Inflammatory macrophage (primary cell): ENCODE measurements around the gene NLGN4Y.

Source experiments
- DNase-seq, 2 donors: peaks; one replicate each; pipeline ENCODE4 v3.0.0-alpha.2; 2020 to 2022
- total RNA-seq, 18 experiments: gene quantifications; one replicate each; lab custom pipeline; 2026; ENCODE audit warnings: mixed read lengths in 6 of 18, inconsistent platforms in 2 of 18; lab: John Stamatoyannopoulos, UW

The NLGN4Y gene
- 0 to 0.19 (median 0) reads per million in 18 experiments for total RNA-seq

DNA sequence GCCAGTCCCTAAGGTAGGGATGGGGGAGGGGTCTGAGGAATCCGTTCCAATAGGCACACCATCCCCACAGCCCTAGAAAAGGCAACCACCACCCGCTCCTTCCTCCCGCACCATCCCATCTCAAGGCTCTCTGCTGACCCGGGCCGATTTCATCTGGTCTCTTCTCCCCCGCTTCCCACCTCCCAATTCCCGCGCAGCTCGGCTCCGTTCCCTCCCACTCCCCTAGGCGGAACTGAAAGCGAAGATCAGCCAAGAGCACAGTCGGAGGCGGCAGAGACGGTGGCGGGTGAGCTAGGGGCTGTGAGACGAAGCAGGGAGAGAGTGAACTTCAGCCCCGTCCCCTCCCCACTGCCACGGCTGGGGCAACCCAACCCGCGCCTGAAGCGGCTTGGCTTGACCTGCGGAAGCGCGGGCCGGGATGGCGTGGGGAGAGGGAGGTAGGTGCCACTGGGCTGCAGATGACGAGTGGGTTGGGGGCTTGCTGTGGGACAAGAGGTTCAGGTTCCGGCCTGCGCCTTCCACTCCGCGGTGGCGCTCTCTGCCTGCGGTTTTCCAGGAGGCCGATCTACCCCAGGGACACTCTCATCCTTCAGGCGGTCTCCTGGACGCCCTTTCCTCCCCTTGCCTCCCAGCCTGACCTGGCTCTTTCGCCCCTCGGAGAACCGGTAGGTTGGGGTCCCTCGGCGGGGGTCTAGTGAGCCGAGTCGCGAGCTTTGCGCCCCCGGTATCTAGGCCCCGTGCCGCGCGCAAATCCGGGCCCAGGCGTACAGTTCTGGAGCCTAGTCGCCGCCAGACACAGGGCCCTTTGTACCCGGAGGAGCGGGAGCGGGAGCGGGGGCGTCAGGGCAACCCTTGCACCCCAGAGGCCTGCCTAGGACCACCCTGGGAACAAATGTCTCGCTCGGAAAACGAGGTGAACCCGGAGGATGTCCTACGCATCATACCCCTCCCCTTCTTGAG lies at the start of gene NLGN4Y:
Gene NLGN4Y, plus strand, starts transcription at position 258 of the 960 bp plus-strand sequence. CDS start 97,591 bp downstream, outside the sequence.
- peak in 1 of 2 donors; percentile 0 for DNase-seq

DNA sequence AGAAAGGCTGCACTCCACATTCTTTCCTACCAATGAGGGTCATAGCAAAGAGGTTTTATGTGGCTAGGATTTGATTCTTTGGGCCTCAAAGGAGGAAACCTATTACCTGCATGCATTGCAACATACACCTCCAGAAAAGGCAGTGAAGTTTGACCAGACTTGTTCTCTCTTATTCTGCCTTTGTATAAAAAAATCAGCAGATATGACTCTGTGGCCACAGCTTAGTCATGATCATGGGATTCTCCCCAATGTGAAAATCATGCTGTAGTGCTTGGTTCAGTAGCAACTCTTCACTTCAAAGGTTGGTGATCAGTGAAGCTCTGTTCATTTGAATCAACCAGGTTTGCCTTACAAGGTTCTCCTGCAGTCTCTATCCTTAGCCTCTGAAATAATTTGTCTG lies 38.4 kb upstream of the NLGN4Y start:
- no peak for DNase-seq

DNA sequence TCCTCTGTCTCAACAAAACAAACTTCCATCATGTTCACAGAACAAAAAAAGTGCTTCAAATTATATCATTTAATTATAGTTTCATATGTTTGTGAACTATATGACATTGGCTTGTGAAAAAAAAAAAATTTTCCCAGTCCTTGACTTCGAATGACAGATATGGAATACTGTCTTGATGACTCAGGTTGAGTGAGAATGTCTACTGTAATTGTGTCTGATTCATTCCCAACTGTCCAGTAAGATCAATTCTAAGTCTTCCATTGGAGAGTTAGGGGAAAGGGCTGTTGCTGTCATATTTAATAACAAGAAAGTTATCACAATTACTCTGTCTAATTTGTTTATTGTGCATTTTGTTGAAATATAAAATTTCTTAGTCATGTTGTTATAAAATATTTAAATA lies 34.1 kb upstream of the NLGN4Y start:
- DNase-seq = no peak

GRCh38 chrY:14498071-14498470 lies 26.3 kb upstream of the NLGN4Y start:
- no peak for DNase-seq

GRCh38 chrY:14504592-14504991 lies 19.7 kb upstream of the NLGN4Y start:
- no peak for DNase-seq

GRCh38 chrY:14522379-14522950 lies 1.9 kb upstream of the NLGN4Y start:
- DNase-seq = no peak

- DNase-seq = no peak
These were observed 648 bp upstream of the NLGN4Y start for GRCh38 chrY:14523491-14524271.

GRCh38 chrY:14525315-14525714 lies 986 bp downstream of the NLGN4Y start:
- DNase-seq = no peak

DNA sequence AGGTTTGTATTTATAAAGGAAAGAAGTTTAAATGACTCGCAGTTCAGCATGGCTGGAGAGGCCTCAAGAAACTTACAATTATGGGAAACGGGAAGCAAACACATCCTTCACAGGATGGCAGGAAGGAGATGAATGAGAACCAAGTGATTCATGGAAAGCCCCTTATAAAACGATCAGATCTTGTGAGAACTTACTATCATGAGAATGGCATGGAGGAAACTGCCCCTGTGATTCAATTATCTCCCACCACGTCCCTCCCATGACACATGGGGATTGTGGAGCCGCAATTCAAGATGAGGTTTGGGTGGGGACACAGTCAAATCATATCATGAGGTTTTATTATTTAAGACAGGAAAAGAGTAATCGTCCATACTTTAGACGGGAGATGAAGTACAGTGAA lies 4.0 kb downstream of the NLGN4Y start:
- DNase-seq = no peak

DNA sequence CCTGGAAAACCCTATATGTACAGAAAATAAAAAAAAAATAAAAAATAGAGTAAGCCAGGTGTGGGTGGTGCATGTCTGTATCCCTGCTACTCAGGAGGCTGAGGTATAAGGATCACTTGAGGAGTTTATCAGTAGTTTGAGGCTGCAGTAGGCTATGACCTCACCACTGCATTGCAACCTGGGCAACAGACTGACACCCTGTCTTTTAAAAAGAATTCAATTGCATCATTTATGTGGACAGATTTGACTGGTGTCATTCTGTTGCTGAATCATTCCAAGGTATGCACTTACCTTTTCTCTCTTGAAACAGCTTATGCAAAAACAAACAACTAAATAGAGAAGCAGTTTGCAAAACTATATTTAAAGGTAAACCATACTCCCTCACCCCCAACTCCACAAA lies 12.4 kb downstream of the NLGN4Y start:
- no peak for DNase-seq

DNA sequence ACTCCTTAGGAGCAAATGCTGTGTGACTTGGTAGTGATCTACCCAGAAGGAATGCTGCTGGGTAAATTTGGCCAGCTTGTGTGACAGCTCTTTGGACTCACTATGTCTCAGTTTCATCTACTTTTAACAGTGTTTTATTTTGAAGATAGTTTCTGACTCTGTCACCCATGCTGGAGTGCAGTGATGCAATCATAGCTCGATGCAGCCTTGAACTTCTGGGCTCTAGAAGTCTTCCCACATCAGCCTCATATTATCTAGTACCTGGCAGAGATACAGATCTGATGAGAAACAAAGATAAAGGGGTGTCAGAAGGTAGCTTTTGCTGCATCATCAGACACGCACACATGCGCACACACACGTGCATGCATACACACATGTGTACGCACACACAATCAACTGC lies 19.2 kb downstream of the NLGN4Y start:
- no peak for DNase-seq

DNA sequence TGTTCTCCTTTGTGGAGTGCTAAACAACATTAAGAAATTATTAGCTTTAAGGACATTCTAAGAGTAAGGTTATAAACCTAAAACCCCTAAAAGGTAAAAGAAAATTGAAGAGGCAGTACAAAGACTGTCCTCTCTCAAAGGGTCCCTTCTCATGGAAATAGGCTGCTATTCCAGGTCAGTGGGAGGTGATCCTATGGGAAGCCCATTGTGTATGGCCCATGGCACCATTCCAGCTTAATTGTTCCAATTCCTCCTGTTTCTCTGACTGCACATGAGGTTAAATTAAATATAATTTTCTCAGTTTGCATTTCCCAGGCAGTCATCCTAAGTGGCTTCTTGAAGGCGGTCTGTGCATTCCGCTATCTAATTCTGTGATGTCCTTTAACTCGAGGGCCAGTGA lies 57.0 kb downstream of the NLGN4Y start:
- DNase-seq = no peak

DNA sequence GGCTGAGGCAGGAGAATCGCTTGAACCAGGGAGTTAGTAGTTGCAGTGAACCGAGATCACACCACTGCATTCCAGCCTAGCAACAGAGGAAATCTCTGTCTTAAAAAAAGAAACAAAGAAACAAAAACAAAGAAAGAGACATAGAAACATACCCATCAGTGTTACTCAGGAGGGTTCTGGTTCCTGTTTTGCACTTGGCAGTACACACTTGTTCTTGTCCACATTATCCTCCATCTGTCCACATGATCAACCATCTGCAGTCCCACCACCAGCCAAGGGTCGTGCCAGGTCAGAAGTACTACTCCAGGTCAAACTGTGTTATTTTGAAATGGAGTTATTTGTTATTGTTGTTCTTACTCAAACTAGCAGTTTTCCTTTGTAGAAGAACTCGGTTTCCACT lies 62.4 kb downstream of the NLGN4Y start:
- no peak for DNase-seq

DNA sequence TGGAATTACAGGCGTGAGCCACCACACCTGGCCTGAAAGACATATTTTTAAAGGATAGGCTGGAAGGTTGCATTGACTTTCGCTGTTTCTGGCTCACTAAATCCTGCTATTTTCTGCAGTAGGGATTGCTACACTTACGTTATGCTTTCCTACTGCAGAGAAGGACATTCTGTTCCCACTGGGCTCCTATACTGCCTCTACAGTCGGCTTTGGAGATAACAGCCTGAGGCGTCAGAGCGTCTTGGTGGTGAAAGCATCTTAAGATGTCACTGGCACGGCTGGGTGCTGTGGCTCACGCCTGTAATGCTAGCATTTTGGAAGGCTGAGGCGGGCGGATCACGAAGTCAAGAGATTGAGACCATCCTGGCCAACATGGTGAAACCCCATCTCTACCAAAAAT lies 77.0 kb downstream of the NLGN4Y start:
- no peak for DNase-seq

DNA sequence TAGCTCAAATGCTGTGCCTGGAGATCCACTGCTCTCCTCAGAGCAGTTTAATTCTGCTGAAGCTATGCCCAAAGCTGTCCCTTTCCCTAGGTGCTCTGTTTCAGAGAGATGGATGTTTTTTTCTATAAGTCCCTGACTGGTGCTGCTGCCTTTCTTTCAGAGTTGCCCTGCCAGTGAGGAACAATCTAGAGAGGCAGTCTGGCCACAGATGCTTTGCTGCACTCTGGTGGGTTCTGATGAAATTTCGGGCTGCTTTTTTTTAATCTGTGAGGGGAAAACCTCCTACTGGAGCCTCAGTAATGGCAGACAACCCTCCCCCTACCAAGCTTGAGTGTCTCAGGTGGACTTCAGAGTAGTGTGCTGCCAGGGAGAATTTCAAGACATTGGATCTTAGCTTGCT lies 93.3 kb downstream of the NLGN4Y start:
- no peak for DNase-seq

DNA sequence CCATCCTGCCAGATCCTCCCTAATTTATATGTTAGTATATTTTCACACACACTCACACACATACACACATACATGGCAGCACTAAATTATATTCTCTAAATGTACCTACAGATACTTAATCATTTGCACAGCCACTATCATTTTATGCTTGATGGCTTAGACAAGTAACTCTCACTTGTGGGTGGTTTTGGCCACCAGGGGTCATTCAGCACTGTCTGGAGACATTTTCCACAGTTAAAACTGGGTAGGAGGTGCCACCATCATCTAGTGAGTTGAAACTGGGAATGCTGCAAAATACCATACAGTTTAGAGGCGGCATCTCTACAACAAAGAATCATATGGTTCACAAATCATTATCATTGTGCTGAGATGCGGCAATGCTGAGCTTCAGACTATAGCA lies 94.2 kb downstream of the NLGN4Y start:
- no peak for DNase-seq

GRCh38 chrY:14628208-14628607 lies 103.9 kb downstream of the NLGN4Y start:
- DNase-seq = no peak

- no peak for DNase-seq
These were observed 107.3 kb downstream of the NLGN4Y start for GRCh38 chrY:14631676-14632075.

DNA sequence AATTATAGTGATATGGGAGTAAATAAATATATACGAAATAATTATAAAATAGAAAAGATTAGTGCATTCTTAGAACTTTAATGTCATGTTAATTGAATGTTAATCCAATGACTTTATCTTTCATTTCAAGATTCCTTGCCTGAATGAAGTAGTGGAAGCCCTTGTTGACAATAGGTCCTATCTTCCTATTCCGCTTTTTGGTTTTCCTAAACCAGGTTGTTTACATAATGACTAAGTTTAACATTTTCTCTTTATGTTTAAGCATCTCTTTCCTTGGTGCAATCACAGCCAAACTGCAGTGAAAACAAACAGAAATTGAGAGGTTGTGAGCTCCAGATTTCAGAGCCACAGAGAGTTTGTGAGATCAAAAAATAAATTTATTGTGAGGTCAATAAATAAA lies 109.4 kb downstream of the NLGN4Y start:
- DNase-seq = no peak

DNA sequence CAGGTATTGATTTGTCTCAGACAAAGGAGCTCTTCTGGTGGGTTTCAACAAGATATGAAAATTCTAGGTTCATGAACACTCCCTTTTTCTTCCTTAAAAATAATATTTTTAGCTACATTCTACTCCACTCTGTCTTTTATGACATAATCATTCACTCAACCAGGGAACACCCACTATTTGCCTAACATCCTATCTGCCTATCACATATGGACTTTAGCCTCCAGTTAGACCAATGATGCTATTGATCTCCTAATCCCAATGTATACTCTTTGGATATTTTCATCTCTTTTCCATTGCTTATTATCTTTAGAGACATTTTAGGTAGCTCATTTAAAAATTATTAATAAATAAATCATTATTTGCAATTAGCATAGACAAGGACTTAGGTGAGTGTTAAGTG lies 110.6 kb downstream of the NLGN4Y start:
- DNase-seq = no peak

GRCh38 chrY:14637551-14637950 lies 113.2 kb downstream of the NLGN4Y start:
- no peak for DNase-seq

DNA sequence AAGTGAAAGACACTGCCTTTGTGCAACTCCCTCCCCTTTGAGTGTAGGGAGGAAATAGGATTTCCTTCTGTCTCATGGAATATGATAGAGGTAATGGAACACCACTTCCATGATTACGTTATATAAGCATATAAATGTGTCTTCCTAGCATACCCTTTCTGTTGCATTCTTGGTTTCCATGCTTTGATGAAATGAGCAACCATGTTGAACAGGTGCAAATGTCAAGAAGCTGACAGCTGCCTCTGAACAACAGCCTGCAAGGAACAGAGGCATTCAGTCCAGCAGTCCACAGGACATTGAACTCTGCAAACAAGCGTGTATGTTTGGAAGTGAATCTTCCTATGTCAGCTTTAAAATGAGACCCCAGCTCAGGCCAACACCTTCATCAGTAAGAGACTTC lies 117.5 kb downstream of the NLGN4Y start:
- no peak for DNase-seq
